GM23338 (cell line): ENCODE results near the gene DCAF7. TPM values are rescaled to one million over a fixed set of nuclear protein-coding genes. Genes with fewer than 3 reads are reported as not detected.

Experiments used
- ATAC-seq: fragments of 200-7000 bp; cut with Tn5 transposase; 3 replicates; pipeline ENCODE4 v1.9.1; 2020
- DNase-seq: peaks from one replicate; pipeline ENCODE4 v3.0.0-alpha.2; 2015; ENCODE audit warnings: low spot score
- H2AFZ ChIP-seq: fragments of 200-600 bp; sonication (generic); 2 replicates; pipeline ENCODE4 v1.8.0; 2016; ENCODE audit warnings: antibody characterized with exemption, mild to moderate bottlenecking, moderate library complexity
- H3F3A ChIP-seq: fragments of 200-600 bp; sonication (generic); replicated peaks from 2 replicates; pipeline ENCODE4 v1.8.0; 2017; ENCODE audit warnings: antibody characterized with exemption, mixed run types, low read depth
- H3K27ac ChIP-seq: fragments of 200-600 bp; sonication (generic); 2 replicates; pipeline ENCODE4 v1.6.1; 2016; ENCODE audit warnings: low read depth
- H3K27me3 ChIP-seq: fragments of 200-600 bp; sonication (generic); 2 replicates; pipeline ENCODE4 v1.8.0; 2016; ENCODE audit warnings: mild to moderate bottlenecking, mixed run types, moderate library complexity; ENCODE audit not compliant: insufficient read depth
- H3K36me3 ChIP-seq: fragments of 200-600 bp; sonication (generic); 2 replicates; pipeline ENCODE4 v1.8.0; 2016; ENCODE audit warnings: mild to moderate bottlenecking; ENCODE audit not compliant: insufficient read depth
- H3K4me1 ChIP-seq: fragments of 200-600 bp; sonication (generic); 2 replicates; pipeline ENCODE4 v1.8.0; 2016; ENCODE audit warnings: mild to moderate bottlenecking, moderate library complexity; ENCODE audit not compliant: insufficient read depth
- H3K4me2 ChIP-seq: fragments of 200-600 bp; sonication (generic); 2 replicates; pipeline ENCODE4 v1.7.1; 2017; ENCODE audit warnings: mixed run types
- H3K4me3 ChIP-seq: fragments of 200-600 bp; sonication (generic); 2 replicates; pipeline ENCODE4 v1.6.1; 2016; ENCODE audit warnings: mixed run types
- H3K79me2 ChIP-seq: fragments of 200-600 bp; sonication (generic); replicated peaks from 2 replicates; pipeline ENCODE4 v1.8.0; 2017; ENCODE audit warnings: mild to moderate bottlenecking; ENCODE audit not compliant: insufficient read depth
- H3K9me2 ChIP-seq: fragments of 200-600 bp; sonication (generic); 2 replicates; pipeline ENCODE4 v1.8.0; 2017; ENCODE audit not compliant: insufficient read depth
- H4K20me1 ChIP-seq: fragments of 200-600 bp; sonication (generic); replicated peaks from 2 replicates; pipeline ENCODE4 v1.8.0; 2017; ENCODE audit warnings: mild to moderate bottlenecking; ENCODE audit not compliant: insufficient read depth
- H3K27ac Mint-ChIP-seq: 2 replicates; pipeline ENCODE4 v1.8.0; 2020; ENCODE audit warnings: inconsistent platforms, mild to moderate bottlenecking, moderate library complexity, mixed read lengths
- H3K27me3 Mint-ChIP-seq: 3 replicates; pipeline ENCODE4 v1.8.0; 2022; ENCODE audit warnings: low read depth, mild to moderate bottlenecking, moderate library complexity, mixed read lengths, inconsistent platforms; ENCODE audit not compliant: insufficient read depth, poor library complexity
- H3K36me3 Mint-ChIP-seq: 3 replicates; pipeline ENCODE4 v1.8.0; 2021; ENCODE audit warnings: low read depth, mild to moderate bottlenecking, inconsistent platforms, moderate library complexity, mixed read lengths
- H3K4me1 Mint-ChIP-seq: 3 replicates; pipeline ENCODE4 v1.8.0; 2020; ENCODE audit warnings: mild to moderate bottlenecking, inconsistent platforms, mixed read lengths
- H3K4me3 Mint-ChIP-seq: 3 replicates; pipeline ENCODE4 v1.8.0; 2021; ENCODE audit warnings: moderate library complexity, mild to moderate bottlenecking, inconsistent platforms, mixed read lengths
- H3K9me3 Mint-ChIP-seq: 3 replicates; pipeline ENCODE4 v1.8.0; 2020; ENCODE audit warnings: moderate library complexity, mild to moderate bottlenecking, inconsistent platforms, mixed read lengths
- CREB1 ChIP-seq: fragments of 250-450 bp; sonication (Bioruptor Pico); IDR thresholded peaks from 2 replicates; pipeline ENCODE4 v1.5.0; 2020; ENCODE audit warnings: low read depth, mild to moderate bottlenecking, moderate library complexity
- CTCF ChIP-seq, 2 experiments: fragments of 200-600 bp in 1 of 2; sonication (generic) in 1 of 2; conservative IDR thresholded peaks; 2 replicates each; pipeline versions ENCODE4 v1.5.1 to v1.6.1; 2016 to 2017; ENCODE audit warnings: antibody characterized with exemption in 2 of 2, low read depth in 2 of 2, mild to moderate bottlenecking in 2 of 2, moderate library complexity in 1 of 2
- ETS1 ChIP-seq: IDR thresholded peaks from 2 replicates; pipeline ENCODE4 v1.6.1; 2016; ENCODE audit warnings: antibody characterized with exemption
- EZH2 ChIP-seq: fragments of 200-600 bp; sonication (generic); IDR thresholded peaks from one replicate; pipeline ENCODE4 v1.8.0; 2017; ENCODE audit warnings: antibody characterized with exemption, mild to moderate bottlenecking, low read depth; ENCODE audit not compliant: unreplicated experiment
- EZH2phosphoT487 ChIP-seq: fragments of 200-600 bp; sonication (generic); IDR thresholded peaks from one replicate; pipeline ENCODE4 v1.8.1; 2018; ENCODE audit warnings: antibody characterized with exemption; ENCODE audit not compliant: unreplicated experiment
- NANOG ChIP-seq: IDR thresholded peaks from 2 replicates; pipeline ENCODE4 v1.6.1; 2016; ENCODE audit warnings: antibody characterized with exemption, borderline replicate concordance
- POLR2AphosphoS5 ChIP-seq: IDR thresholded peaks from 2 replicates; pipeline ENCODE4 v1.6.1; 2016; ENCODE audit warnings: antibody characterized with exemption, low read depth
- ZNF114 ChIP-seq: fragments of 250-450 bp; sonication (Bioruptor Pico); IDR thresholded peaks from 2 replicates; pipeline ENCODE4 v1.5.0; 2020; ENCODE audit warnings: mild to moderate bottlenecking, moderate library complexity
- polyA plus RNA-seq: library from polyadenylated mRNA; unstranded; fragments of >200 nt; fragmentation: Nextera tagmentation; extraction: Ambion mirVana; gene quantifications from 2 replicates; pipeline ENCODE4 v1.2.1, GENCODE V29; 2016
- total RNA-seq: library from RNA; depleted of rRNA; stranded (reverse); fragments of >200 nt; shearing (Covaris generic); gene quantifications from 2 replicates; pipeline ENCODE4 v1.2.3, GENCODE V29; 2014

Gene DCAF7
- total and polyA plus RNA-seq, 2 experiments from 2014 or later, result 31.3 to 60.1 TPM

- H3K27ac ChIP-seq, result no peak overlapping the region
- H3F3A ChIP-seq, result no peaks in the 10 kb centered on the region
- Mint-ChIP-seq H3K36me3 (no peaks in the 10 kb centered on the region), H3K27me3 (peaks cover 8% of the 10 kb centered on the region), H3K4me1 (peaks cover 24% of the 10 kb centered on the region), H3K4me3 (no peak overlapping the region), H3K9me3 (no peaks in the 10 kb centered on the region), H3K27ac (no peak overlapping the region)
- TF ChIP-seq NANOG (no peak), EZH2 (no peak)
- H3K4me1 ChIP-seq, result no peaks in the 10 kb centered on the region
- DNase-seq (no peak), ATAC-seq (no peak)
- H3K4me2 ChIP-seq, result no peak overlapping the region
- no peaks in the 10 kb centered on the region for H3K79me2 ChIP-seq
- H3K9me2 ChIP-seq, result no peaks in the 10 kb centered on the region
- H3K4me3 ChIP-seq, result no peak overlapping the region
- H3K27me3 ChIP-seq, result no peaks in the 10 kb centered on the region
- H2AFZ ChIP-seq, result no peak overlapping the region
- H4K20me1 ChIP-seq, result no peaks in the 10 kb centered on the region
- H3K36me3 ChIP-seq, result no peaks in the 10 kb centered on the region
Observed at GRCh38 chr17:63528183-63528582, 22.1 kb upstream of the DCAF7 start.

- H3K27ac ChIP-seq, result no peak overlapping the region
- peak; percentile 14; the same call in 2 of the 3 replicates for ATAC-seq
- no peaks in the 10 kb centered on the region for H3K4me1 ChIP-seq
- H3K36me3 ChIP-seq, result no peaks in the 10 kb centered on the region
- Mint-ChIP-seq H3K27me3 (peaks cover 5% of the 10 kb centered on the region), H3K4me1 (peaks cover 20% of the 10 kb centered on the region), H3K9me3 (no peaks in the 10 kb centered on the region), H3K27ac (no peak overlapping the region), H3K4me3 (no peak overlapping the region), H3K36me3 (no peaks in the 10 kb centered on the region)
- no peak overlapping the region for H3K4me2 ChIP-seq
- H3K79me2 ChIP-seq, result no peaks in the 10 kb centered on the region
- no peaks in the 10 kb centered on the region for H3K9me2 ChIP-seq
- H2AFZ ChIP-seq, result no peak overlapping the region
- H3K4me3 ChIP-seq, result no peak overlapping the region
- H4K20me1 ChIP-seq, result no peaks in the 10 kb centered on the region
- no peaks in the 10 kb centered on the region for H3K27me3 ChIP-seq
- no peaks in the 10 kb centered on the region for H3F3A ChIP-seq
- no peak for TF ChIP-seq ZNF114
- TF ChIP-seq EZH2, result no peak
- TF ChIP-seq EZH2phosphoT487, result no peak
- TF ChIP-seq CTCF (conservative IDR thresholded peaks at IDR 0.05; ENCODE audit: low read depth in 2 of 2), result 0 out of 4 replicates have a peak, but pooled peaks of 1 of the 2 experiments have one; percentile 6
- TF ChIP-seq CREB1 (CRISPR knock-in tag), result no peak
- no peak for TF ChIP-seq POLR2AphosphoS5
- no peak for DNase-seq
Observed at GRCh38 chr17:63529711-63530556, 20.3 kb upstream of the DCAF7 start.

GRCh38 chr17:63530557-63531021 is 19.7 kb upstream of the DCAF7 start:
- no peaks in the 10 kb centered on the region for H3K36me3 ChIP-seq
- no peak for ATAC-seq
- H3K4me3 Mint-ChIP-seq, result no peak overlapping the region
- no peak overlapping the region for H3K27ac Mint-ChIP-seq
- H3K4me2 ChIP-seq, result no peak overlapping the region
- no peaks in the 10 kb centered on the region for H3F3A ChIP-seq
- no peak overlapping the region for H2AFZ ChIP-seq
- no peak overlapping the region for H3K27ac ChIP-seq
- H3K9me3 Mint-ChIP-seq, result no peaks in the 10 kb centered on the region
- H3K4me3 ChIP-seq, result no peak overlapping the region
- no peaks in the 10 kb centered on the region for H3K27me3 ChIP-seq
- peaks cover 4% of the 10 kb centered on the region for H3K27me3 Mint-ChIP-seq
- no peaks in the 10 kb centered on the region for H3K79me2 ChIP-seq
- no peaks in the 10 kb centered on the region for H3K4me1 ChIP-seq
- no peak for DNase-seq
- no peaks in the 10 kb centered on the region for H4K20me1 ChIP-seq
- no peaks in the 10 kb centered on the region for H3K36me3 Mint-ChIP-seq
- peaks cover 20% of the 10 kb centered on the region for H3K4me1 Mint-ChIP-seq
- no peaks in the 10 kb centered on the region for H3K9me2 ChIP-seq
- no peak for TF ChIP-seq EZH2phosphoT487
- TF ChIP-seq CREB1 (CRISPR knock-in tag), result no peak
- TF ChIP-seq EZH2, result no peak
- no peak for TF ChIP-seq ETS1
- TF ChIP-seq CTCF (conservative IDR thresholded peaks at IDR 0.05; ENCODE audit: low read depth in 2 of 2), result no peak
- TF ChIP-seq ZNF114, result no peak
- no peak for TF ChIP-seq POLR2AphosphoS5
